Measurements from ENCODE around the gene TULP3.
A peak's percentile ranks its signal among the peaks of the same experiment; 100 is the strongest.

DNA sequence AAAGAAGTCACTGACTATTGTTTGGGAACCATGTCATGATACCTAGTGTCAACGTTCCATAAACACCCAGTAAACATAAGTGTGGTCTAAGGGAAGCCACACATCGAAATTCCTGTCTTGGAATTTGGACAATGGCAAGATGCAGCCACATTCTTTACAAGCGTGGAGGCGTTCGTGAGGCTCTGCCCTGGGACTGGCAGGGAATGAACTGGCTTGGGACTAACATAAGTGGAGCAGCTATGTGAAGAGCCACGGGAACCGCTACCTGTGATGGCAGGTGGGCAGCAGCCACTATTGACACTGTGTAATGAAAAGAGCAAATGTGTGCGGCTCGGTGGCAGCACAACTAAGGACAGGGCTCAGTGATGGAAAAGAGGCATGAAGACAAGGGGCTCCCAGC lies 45.9 kb upstream of the TULP3 start:
- TF ChIP-seq, protein P1, sequence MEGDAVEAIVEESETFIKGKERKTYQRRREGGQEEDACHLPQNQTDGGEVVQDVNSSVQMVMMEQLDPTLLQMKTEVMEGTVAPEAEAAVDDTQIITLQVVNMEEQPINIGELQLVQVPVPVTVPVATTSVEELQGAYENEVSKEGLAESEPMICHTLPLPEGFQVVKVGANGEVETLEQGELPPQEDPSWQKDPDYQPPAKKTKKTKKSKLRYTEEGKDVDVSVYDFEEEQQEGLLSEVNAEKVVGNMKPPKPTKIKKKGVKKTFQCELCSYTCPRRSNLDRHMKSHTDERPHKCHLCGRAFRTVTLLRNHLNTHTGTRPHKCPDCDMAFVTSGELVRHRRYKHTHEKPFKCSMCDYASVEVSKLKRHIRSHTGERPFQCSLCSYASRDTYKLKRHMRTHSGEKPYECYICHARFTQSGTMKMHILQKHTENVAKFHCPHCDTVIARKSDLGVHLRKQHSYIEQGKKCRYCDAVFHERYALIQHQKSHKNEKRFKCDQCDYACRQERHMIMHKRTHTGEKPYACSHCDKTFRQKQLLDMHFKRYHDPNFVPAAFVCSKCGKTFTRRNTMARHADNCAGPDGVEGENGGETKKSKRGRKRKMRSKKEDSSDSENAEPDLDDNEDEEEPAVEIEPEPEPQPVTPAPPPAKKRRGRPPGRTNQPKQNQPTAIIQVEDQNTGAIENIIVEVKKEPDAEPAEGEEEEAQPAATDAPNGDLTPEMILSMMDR (IDR thresholded peaks at IDR 0.05; ENCODE audit: insufficient read depth, low read length), result no peak
- no peak for TF ChIP-seq GABPA (IDR thresholded peaks at IDR 0.05; ENCODE audit: low read depth)
- TF ChIP-seq POLR2AphosphoS5 (IDR thresholded peaks at IDR 0.05; ENCODE audit: low read depth), result 0 out of 2 replicates have a peak, but pooled peaks have one; percentile 16
- TF ChIP-seq, protein P2, sequence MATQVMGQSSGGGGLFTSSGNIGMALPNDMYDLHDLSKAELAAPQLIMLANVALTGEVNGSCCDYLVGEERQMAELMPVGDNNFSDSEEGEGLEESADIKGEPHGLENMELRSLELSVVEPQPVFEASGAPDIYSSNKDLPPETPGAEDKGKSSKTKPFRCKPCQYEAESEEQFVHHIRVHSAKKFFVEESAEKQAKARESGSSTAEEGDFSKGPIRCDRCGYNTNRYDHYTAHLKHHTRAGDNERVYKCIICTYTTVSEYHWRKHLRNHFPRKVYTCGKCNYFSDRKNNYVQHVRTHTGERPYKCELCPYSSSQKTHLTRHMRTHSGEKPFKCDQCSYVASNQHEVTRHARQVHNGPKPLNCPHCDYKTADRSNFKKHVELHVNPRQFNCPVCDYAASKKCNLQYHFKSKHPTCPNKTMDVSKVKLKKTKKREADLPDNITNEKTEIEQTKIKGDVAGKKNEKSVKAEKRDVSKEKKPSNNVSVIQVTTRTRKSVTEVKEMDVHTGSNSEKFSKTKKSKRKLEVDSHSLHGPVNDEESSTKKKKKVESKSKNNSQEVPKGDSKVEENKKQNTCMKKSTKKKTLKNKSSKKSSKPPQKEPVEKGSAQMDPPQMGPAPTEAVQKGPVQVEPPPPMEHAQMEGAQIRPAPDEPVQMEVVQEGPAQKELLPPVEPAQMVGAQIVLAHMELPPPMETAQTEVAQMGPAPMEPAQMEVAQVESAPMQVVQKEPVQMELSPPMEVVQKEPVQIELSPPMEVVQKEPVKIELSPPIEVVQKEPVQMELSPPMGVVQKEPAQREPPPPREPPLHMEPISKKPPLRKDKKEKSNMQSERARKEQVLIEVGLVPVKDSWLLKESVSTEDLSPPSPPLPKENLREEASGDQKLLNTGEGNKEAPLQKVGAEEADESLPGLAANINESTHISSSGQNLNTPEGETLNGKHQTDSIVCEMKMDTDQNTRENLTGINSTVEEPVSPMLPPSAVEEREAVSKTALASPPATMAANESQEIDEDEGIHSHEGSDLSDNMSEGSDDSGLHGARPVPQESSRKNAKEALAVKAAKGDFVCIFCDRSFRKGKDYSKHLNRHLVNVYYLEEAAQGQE (IDR thresholded peaks at IDR 0.05; ENCODE audit: insufficient replicate concordance, low read depth), result no peak
- TF ChIP-seq SPI1 (IDR thresholded peaks at IDR 0.05; ENCODE audit: borderline replicate concordance, low read depth), result no peak
